Anterior cingulate cortex (tissue), 58 donors: ENCODE results near the gene CDH22.

Experiments
- DNase-seq, 58 donors: peaks; one replicate each; lab custom pipeline; 2025; lab: John Stamatoyannopoulos, UW

The CDH22 gene

DNA sequence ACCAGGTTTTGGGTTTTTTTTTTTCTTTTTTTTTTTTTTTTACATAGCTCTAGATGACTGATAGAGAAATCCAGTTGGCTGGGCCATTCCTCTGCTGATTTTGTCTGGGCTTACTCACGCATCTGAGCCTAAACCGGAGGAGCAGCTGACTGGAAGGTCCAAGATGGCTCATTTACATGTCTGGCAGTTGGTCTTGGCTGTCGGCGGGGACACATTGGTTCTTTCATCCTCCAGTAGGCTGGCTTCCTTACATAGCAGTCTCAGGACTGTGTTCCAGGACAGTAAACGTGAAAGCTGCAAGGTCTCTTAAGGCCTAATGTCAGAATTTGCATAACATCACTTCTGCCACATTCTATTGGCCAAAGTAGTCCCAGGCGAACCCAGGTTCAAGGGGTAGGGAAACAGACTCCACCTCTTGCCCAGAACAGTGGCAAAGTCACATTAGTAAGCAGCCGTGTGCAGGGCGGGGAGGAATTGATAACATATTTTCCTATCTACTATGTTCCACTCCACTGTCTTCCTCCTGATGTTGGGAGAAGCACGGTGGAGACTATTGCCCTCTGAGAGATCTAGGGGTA is 87.0 kb downstream of the CDH22 start:
- DNase-seq = peak in 29 of 58 donors; percentile 10 to 71 (median 33)

- DNase-seq = peak in 9 of 58 donors; percentile 14 to 57 (median 25)
These were observed 87.7 kb downstream of the CDH22 start for GRCh38 chr20:46220455-46221207.

DNA sequence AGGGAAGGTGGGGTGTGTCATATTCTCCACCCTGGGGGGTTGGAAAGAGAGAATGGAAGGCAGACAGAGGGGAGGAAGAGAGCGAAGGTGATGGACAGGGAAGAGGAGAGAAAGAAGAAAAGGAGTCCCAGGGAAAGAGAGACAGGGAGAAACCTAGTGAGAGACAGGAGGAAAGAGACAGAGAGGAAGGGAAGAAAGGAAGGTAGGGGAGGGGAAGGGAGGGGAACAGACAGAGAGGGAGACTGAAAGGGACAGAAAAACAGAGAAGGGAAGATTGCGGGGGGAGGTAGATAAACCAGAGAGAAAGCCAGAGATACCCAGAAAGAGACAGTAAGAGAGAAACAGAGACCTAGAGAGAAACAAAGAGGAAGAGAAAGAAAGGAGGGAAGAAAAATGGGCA is 88.4 kb downstream of the CDH22 start:
- DNase-seq = no peak

DNA sequence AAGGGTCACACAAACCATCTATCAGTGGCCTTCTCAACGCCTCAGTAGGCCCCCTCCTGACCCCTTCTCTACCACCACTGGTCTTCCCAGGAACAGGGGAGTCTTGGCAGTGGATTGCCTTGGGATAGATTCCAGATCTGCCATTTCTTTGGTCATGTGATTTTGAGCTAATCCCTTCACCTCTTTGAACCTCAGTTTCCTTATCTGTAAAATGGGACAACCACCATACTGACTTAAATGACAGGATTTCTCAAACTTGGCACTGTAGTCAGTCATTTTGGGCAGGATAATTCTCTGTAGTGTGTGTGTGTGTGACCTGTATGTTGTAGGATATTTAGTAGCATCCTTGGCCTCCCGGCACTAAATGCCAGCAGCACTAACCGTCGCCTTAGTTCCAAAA is 89.1 kb downstream of the CDH22 start:
- DNase-seq = no peak

GRCh38 chr20:46218656-46219055 is 89.6 kb downstream of the CDH22 start:
- DNase-seq = no peak

DNA sequence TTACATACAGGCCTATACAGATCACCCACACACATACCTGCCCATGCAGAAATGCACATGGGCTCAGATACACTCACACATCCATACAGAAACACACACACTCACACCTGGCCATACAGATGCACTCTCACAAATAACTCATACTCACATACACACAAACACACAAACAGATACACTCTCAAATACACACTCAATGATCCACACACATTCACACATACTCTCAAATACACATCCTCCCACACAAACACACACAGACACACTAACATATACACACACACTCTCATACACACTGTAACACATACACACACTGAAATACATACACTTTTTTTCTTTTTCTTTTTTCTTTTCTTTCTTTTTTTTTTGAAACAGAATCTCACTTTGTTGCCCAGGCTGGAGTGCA is 90.7 kb downstream of the CDH22 start:
- no peak for DNase-seq

DNA sequence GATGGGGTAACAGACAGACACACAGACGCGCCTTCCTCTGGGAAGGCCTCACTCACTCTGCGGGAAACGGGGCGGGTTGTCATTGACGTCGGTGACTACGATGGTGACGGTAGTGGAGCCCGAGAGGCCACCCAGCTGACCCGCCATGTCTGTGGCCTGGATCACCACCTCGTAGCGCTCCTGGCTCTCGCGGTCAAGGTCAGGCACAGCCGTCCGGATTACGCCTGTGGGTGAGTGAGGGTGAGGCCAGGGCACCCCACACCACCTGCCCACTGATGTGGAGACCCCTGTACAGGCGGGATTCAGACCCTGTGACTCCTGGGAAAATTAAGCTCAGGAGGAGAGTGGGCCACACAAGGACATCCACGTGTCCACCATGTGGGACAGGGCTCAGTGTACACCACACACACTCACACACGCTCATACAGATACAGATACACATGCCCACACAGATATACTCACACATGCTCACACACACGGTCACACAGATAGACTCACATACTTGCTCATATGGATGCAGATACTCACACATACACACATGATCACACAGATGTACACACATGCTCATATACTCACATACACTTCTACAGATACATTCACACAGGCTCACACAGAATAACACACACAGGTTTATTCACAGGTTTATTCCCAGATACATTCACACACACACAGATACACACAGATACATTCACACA is 91.4 kb downstream of the CDH22 start:
- no peak for DNase-seq

DNA sequence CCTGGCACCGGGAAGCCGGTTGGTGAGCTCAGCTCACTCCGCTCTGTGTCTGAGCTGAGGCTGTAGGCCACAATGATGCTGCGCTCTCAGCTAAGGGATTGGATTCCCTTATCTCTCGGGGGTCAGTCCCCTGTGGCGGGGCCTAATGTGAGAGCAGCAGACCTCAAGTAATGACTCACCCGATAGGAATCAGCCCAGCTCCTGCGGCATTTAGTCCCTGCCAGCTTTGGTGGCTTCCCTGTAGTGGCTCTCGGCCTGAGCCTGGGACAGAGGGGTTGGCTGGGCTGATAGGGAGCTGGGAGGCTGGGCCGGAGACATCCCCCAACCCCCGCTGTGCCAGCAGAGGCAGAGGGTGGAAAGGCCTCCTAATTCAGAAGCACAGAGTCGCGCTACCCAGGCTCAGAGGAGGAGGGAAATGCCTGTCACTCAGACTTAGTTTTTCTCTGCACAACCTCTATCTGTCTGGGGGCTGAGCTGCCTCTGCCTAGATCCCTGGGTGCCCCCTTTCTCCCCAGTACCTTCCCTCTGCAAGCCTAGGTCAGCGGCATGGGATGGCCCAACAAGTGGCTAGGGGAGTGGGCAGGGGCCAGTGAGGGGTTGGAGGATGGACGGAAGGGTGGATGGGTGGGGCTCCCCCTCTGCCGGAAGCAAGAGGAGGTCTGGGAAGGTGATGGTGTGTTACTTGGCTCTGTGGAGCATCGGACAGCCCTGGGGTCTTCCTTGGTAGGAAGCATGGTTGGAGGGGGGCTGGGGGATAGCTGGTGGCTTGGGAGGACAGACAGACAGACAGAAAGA is 92.2 kb downstream of the CDH22 start:
- DNase-seq = peak in 1 of 58 donors; percentile 22

DNA sequence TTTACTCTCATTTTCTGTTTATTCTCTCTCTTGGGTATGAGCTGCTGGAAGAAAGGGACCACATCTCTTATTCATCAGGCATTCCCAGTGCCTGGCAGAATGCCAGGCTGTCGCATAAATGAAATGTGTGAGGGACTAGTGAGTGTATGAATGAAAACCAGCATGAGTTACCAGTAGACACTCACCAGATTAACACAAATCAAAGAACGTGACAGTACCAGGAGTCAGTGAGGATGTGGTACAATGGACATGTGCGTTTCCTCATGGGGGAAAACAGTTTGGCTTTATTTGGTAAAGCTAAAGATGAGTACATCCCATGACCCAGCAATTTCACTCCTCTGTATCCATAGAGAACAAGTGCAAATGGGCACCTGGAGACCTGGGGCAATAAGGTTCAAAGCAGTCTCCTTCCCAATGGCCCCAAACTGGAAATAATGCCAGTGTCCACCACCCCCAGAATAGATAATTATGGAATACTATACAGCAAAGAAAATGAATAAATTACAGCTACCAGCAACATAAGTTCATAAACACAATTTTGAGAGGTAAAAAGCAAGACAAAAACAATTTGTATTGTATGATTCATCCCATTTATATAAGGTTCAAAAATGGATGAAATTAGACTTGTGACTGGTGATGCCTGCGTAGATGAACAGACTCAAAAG is 93.3 kb downstream of the CDH22 start:
- peak in 9 of 58 donors; percentile 7 to 49 (median 20) for DNase-seq

DNA sequence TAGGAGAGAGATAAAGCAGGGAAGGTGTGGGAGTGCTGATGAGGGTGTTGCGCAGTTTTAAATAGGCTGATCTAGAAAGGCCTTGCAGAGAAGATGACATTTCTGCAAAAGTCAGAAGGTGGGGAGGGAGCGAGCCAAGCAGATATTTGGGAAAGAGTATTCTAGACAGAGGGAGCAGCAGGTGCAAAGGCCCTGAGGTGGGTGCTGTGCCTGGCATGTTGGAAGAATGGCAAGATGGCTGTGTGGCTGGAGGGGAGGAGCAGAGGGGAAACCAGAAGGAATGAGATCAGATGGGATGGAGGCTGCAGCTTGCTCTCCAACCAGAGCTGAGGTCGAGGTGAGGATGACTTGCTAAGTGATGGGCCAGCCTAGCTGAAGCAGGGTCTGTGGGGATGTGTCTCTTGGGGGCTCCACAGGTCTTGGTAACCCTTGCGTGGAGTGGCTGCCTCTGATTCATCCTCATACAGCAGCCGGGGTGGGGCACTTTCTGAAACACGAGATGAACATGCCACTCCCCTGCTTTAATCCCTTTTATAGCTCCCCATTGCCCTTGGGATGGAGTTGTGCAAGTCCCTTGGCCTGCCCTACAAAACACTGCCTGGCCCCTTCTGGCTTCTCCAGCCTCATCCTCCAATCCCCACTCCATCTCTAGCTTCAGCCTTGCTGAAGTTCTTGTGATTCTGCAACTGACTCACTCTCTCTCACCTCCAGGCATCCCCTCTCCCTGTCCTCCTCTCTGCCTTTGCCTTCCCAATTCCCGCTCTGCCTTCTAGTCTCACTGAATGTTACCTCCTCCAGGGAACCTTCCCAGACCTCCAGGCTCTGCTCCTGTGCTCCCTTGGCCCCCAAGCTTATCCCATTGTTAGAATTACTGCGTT is 94.1 kb downstream of the CDH22 start:
- DNase-seq = peak in 1 of 58 donors; percentile 13

- DNase-seq = no peak
These were observed 95.4 kb downstream of the CDH22 start for GRCh38 chr20:46212876-46213275.

- no peak for DNase-seq
These were observed 96.0 kb downstream of the CDH22 start for GRCh38 chr20:46212252-46212651.

GRCh38 chr20:46211331-46211722 is 97.0 kb downstream of the CDH22 start:
- DNase-seq = no peak

DNA sequence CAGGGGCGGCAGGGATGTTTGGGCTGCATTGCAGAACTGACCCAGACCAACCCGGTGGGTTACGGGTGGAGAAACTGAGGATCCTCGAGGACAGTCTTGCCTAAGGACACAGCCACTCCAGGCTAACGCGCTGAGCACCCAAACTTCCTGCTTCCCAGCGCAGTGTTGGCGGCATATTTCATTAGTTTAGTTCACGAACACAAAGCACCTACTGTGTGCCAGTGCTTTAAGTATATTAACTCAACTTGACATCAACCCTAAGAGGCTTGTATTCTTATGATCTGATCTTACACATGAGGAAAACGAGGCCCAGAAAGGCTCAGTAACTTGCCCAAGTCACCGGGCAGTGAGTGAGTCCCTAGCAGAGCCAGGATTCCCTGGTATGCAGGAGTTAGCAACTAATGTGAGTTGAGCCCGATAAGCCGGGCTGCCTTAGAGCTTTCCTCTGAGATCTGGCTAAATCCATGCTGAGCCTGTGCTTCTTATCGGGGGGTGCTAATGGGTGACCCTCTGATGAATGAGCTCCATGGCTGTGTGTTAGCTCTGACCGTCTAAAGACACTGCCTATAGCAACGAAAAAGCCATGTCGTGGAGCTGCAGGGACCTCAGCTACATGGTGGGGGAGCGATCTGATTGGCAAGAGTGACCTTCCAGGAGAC is 97.5 kb downstream of the CDH22 start:
- DNase-seq = no peak

GRCh38 chr20:46209930-46210671 is 98.2 kb downstream of the CDH22 start:
- DNase-seq = peak in 4 of 58 donors; percentile 9 to 20 (median 18)

- DNase-seq = no peak
These were observed 100.5 kb downstream of the CDH22 start for GRCh38 chr20:46207793-46208192.

DNA sequence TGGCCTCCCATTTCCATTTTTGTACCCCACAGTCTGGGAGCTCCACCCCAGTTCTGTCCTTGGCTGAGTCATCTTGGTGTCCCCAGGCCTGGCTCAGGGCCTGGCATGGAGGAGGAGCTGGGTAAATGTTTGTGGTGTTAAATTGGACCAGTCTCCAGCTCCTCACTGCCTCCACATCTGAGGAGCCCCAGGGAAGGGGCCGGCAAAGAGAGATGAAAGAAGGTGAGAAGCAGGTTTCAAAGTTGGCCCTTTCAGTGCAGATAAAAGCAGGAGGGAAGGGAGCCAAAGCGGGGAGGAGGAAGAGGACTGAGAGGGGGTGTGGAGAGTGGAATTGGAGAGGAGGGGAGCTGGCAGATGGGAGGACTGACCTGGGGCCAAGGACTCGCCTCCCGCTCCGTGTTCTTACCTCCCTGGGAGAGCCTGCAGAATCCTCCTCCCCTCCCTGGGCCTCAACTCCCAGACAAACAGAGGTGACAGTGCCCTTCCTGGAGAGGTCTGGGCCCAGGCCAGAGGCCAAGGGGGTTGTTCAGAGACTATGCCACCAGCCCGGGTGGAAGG is 101.2 kb downstream of the CDH22 start:
- peak in 3 of 58 donors; percentile 18 to 41 (median 35) for DNase-seq

DNA sequence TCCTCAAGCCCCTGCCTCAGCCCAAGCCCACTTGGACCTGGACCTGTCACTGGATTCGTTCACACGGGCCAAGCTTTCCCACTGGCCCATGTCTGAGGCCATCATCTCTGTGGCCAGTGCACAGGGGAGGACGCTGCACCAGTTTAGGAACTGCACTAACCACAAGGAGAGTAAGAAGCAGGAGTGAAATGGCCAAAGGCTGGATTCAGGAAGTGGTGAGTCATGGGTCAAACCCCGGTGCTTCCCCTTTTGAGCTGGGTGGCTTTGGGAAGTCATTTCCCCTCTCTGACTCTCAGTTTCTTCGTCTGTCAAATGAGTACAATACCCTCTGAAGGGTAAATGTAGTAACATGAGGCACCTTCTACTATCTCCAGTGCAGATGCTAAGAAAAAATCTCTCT is 102.3 kb downstream of the CDH22 start:
- peak in 13 of 58 donors; percentile 8 to 48 (median 18) for DNase-seq
